K562 (cell line): ENCODE measurements around the gene ITPR1. TPM values are rescaled to one million over a fixed set of nuclear protein-coding genes. Genes with fewer than 3 reads are reported as not detected.

Source experiments
- ADNP ChIP-seq: fragments of 200-800 bp; sonication (Bioruptor generic); IDR thresholded peaks from 2 replicates; pipeline ENCODE4 v1.6.1; 2016; ENCODE audit warnings: missing genetic modification characterization, missing compliant biosample characterization
- CREB1 ChIP-seq, 2 experiments: sonication (generic) in 1 of 2; formaldehyde crosslinking in 1 of 2; IDR thresholded peaks; 2 replicates each; pipeline versions ENCODE4 v1.6.1 to v1.8.0; 2012 to 2022; ENCODE audit warnings: inconsistent platforms in 1 of 2, mild to moderate bottlenecking in 1 of 2, missing genetic modification reagents in 1 of 2, moderate library complexity in 1 of 2
- FUS ChIP-seq: fragments of 200-400 bp; formaldehyde crosslinking; optimal IDR thresholded peaks from 2 replicates; pipeline ENCODE3; 2017; ENCODE audit warnings: low read depth, low read length
- NR4A1 ChIP-seq, 2 experiments: fragments of 250-450 bp in 1 of 2; fragments of 450-650 bp in 1 of 2; sonication (Bioruptor Pico) in 1 of 2; IDR thresholded peaks; 2 replicates each; pipeline versions ENCODE4 v1.4.0 to v1.6.1; 2016 to 2020; ENCODE audit warnings: mild to moderate bottlenecking in 2 of 2, missing compliant biosample characterization in 1 of 2, missing genetic modification characterization in 1 of 2, moderate library complexity in 1 of 2
- PHB2 ChIP-seq: fragments of 450-650 bp; IDR thresholded peaks from 2 replicates; pipeline ENCODE4 v1.6.1; 2017; ENCODE audit warnings: low read depth
- SREBF2 ChIP-seq: sonication (generic); formaldehyde crosslinking; IDR thresholded peaks from 2 replicates; pipeline ENCODE4 v1.4.0; 2020; ENCODE audit warnings: mild to moderate bottlenecking, missing genetic modification reagents
- TBP ChIP-seq: optimal IDR thresholded peaks from 2 replicates; pipeline ENCODE3; 2011; ENCODE audit warnings: low read depth, low read length, improper control_type of control experiment
- TOE1 ChIP-seq, 2 experiments: fragments of 450-650 bp in 1 of 2; sonication (generic) in 1 of 2; formaldehyde crosslinking in 1 of 2; IDR thresholded peaks; 2 replicates each; pipeline versions ENCODE4 v1.7.1 to v1.8.0; 2016 to 2022; ENCODE audit warnings: borderline replicate concordance in 2 of 2, mild to moderate bottlenecking in 2 of 2, antibody characterized with exemption in 1 of 2, inconsistent platforms in 1 of 2, low read depth in 1 of 2, missing genetic modification reagents in 1 of 2, moderate library complexity in 1 of 2
- ZNF79 ChIP-seq: fragments of 250-450 bp; sonication (Bioruptor Pico); IDR thresholded peaks from 2 replicates; pipeline ENCODE4 v1.4.0; 2020; ENCODE audit warnings: low read depth, mild to moderate bottlenecking, moderate library complexity
- polyA plus RNA-seq, 8 experiments: library from polyadenylated mRNA; depleted of rRNA in 4 of 8; stranded (reverse) in 5 of 8; unstranded in 3 of 8; fragments of >200 nt; fragmentation: Nextera tagmentation in 2 of 8; fragmentation: Illumina TruSeq in 1 of 8; extraction: Ambion mirVana in 2 of 8; extraction: Trizol in 1 of 8; gene quantifications; 2 replicates each; pipeline versions ENCODE4 v1.2.1 to v1.2.3, GENCODE V29; 2011 to 2014; ENCODE audit warnings: inconsistent platforms in 1 of 8, missing spikeins in 1 of 8
- total RNA-seq, 7 experiments: library from RNA; depleted of rRNA in 6 of 7; stranded (reverse); fragments of >200 nt in 6 of 7; fragmentation: Illumina TruSeq in 2 of 7; extraction: Trizol in 2 of 7; gene quantifications; 2 replicates each; pipeline versions ENCODE4 v1.2.1 to v1.2.3, GENCODE V29; 2011 to 2021; ENCODE audit warnings: low replicate concordance in 1 of 7
- TF ChIP-seq, protein P1 (sequence below): fragments of 450-650 bp; IDR thresholded peaks from 2 replicates; pipeline ENCODE4 v1.6.1; 2017; ENCODE audit warnings: mild to moderate bottlenecking, moderate library complexity
- TF ChIP-seq, protein P2 (sequence below): fragments of 250-450 bp; sonication (Bioruptor Pico); IDR thresholded peaks from 2 replicates; pipeline ENCODE4 v1.5.0; 2021; ENCODE audit warnings: mild to moderate bottlenecking, borderline replicate concordance
- TF ChIP-seq, protein P3 (sequence below), 2 experiments: fragments of 450-650 bp; IDR thresholded peaks; 2 replicates each; pipeline ENCODE4 v1.6.1; 2016; ENCODE audit warnings: mild to moderate bottlenecking in 2 of 2, borderline replicate concordance in 1 of 2, low read depth in 1 of 2, moderate library complexity in 1 of 2

The ITPR1 gene
- total and polyA plus RNA-seq, 9 of the 15 experiments (the other 6 are each of a cell fraction or from before 2014, with no cell fraction given): 22.4 to 40.0 (median 27.4) TPM

DNA sequence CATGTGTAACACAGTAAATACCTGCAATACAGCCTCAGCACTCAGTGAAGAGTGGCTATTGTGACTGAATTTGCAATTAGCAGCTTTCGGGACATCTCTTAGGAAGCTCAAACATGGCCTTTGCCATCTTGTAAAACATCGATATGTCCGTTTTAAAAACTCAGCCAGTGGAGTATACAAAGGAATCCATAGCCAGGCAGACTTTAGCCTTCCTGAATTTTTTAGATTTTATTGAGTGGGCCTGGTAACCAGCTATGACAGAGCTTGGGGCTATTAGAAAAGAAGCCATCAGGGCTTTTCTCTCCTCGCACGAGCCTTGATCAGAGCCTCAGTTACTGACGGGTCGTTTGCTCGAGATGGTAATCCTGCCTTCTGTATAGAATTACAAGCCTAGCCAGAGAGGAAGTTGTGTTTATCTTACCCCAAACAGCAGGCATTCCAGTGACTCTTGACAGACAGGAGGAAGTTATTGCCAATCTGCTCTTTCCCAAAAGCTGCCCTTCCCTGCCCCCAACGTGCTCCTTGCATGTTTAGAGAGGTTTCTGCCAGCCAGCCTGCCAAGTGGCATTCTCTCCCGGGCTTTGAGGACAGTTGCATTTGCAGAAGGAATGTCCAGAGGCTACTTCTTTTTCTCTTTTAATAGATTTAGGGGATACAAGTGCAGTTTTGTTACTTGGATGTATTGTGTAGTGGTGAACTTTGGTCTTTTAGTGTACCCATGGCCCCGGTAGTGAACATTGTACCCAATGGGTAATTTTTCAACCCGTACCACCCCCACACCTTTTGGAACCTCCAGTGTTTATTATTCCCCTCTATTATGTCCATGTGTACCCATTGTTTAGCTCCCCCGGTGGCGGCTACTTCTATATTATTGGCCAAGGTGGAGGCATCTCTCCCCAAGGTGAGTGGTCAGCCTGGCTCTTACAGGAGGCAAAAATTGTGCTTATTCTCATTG, 40.6 kb downstream of the ITPR1 start (continued):
- TF ChIP-seq, protein P1, sequence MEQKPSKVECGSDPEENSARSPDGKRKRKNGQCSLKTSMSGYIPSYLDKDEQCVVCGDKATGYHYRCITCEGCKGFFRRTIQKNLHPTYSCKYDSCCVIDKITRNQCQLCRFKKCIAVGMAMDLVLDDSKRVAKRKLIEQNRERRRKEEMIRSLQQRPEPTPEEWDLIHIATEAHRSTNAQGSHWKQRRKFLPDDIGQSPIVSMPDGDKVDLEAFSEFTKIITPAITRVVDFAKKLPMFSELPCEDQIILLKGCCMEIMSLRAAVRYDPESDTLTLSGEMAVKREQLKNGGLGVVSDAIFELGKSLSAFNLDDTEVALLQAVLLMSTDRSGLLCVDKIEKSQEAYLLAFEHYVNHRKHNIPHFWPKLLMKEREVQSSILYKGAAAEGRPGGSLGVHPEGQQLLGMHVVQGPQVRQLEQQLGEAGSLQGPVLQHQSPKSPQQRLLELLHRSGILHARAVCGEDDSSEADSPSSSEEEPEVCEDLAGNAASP: no peak
- TF ChIP-seq PHB2 (peak; percentile 87), TOE1 (IDR thresholded peaks at IDR 0.05; ENCODE audit: borderline replicate concordance) (no peak), TOE1 (CRISPR knock-in tag; IDR thresholded peaks at IDR 0.05; ENCODE audit: borderline replicate concordance, low read depth) (no peak), SREBF2 (CRISPR knock-in tag) (no peak), NR4A1 (CRISPR knock-in tag; IDR thresholded peaks at IDR 0.05) (no peak), NR4A1 (tag; IDR thresholded peaks at IDR 0.05) (peak; percentile 78), TBP (no peak), FUS (no peak), ADNP (tag) (no peak), CREB1 (IDR thresholded peaks at IDR 0.05) (peak; percentile 66; the same call in 1 of the 2 replicates), CREB1 (CRISPR knock-in tag; IDR thresholded peaks at IDR 0.05) (no peak), ZNF79 (CRISPR knock-in tag) (no peak)
- TF ChIP-seq, protein P2, sequence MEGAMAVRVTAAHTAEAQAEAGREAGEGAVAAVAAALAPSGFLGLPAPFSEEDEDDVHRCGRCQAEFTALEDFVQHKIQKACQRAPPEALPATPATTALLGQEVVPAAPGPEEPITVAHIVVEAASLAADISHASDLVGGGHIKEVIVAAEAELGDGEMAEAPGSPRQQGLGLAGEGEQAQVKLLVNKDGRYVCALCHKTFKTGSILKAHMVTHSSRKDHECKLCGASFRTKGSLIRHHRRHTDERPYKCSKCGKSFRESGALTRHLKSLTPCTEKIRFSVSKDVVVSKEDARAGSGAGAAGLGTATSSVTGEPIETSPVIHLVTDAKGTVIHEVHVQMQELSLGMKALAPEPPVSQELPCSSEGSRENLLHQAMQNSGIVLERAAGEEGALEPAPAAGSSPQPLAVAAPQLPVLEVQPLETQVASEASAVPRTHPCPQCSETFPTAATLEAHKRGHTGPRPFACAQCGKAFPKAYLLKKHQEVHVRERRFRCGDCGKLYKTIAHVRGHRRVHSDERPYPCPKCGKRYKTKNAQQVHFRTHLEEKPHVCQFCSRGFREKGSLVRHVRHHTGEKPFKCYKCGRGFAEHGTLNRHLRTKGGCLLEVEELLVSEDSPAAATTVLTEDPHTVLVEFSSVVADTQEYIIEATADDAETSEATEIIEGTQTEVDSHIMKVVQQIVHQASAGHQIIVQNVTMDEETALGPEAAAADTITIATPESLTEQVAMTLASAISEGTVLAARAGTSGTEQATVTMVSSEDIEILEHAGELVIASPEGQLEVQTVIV (CRISPR knock-in tag): no peak
- TF ChIP-seq, protein P3, sequence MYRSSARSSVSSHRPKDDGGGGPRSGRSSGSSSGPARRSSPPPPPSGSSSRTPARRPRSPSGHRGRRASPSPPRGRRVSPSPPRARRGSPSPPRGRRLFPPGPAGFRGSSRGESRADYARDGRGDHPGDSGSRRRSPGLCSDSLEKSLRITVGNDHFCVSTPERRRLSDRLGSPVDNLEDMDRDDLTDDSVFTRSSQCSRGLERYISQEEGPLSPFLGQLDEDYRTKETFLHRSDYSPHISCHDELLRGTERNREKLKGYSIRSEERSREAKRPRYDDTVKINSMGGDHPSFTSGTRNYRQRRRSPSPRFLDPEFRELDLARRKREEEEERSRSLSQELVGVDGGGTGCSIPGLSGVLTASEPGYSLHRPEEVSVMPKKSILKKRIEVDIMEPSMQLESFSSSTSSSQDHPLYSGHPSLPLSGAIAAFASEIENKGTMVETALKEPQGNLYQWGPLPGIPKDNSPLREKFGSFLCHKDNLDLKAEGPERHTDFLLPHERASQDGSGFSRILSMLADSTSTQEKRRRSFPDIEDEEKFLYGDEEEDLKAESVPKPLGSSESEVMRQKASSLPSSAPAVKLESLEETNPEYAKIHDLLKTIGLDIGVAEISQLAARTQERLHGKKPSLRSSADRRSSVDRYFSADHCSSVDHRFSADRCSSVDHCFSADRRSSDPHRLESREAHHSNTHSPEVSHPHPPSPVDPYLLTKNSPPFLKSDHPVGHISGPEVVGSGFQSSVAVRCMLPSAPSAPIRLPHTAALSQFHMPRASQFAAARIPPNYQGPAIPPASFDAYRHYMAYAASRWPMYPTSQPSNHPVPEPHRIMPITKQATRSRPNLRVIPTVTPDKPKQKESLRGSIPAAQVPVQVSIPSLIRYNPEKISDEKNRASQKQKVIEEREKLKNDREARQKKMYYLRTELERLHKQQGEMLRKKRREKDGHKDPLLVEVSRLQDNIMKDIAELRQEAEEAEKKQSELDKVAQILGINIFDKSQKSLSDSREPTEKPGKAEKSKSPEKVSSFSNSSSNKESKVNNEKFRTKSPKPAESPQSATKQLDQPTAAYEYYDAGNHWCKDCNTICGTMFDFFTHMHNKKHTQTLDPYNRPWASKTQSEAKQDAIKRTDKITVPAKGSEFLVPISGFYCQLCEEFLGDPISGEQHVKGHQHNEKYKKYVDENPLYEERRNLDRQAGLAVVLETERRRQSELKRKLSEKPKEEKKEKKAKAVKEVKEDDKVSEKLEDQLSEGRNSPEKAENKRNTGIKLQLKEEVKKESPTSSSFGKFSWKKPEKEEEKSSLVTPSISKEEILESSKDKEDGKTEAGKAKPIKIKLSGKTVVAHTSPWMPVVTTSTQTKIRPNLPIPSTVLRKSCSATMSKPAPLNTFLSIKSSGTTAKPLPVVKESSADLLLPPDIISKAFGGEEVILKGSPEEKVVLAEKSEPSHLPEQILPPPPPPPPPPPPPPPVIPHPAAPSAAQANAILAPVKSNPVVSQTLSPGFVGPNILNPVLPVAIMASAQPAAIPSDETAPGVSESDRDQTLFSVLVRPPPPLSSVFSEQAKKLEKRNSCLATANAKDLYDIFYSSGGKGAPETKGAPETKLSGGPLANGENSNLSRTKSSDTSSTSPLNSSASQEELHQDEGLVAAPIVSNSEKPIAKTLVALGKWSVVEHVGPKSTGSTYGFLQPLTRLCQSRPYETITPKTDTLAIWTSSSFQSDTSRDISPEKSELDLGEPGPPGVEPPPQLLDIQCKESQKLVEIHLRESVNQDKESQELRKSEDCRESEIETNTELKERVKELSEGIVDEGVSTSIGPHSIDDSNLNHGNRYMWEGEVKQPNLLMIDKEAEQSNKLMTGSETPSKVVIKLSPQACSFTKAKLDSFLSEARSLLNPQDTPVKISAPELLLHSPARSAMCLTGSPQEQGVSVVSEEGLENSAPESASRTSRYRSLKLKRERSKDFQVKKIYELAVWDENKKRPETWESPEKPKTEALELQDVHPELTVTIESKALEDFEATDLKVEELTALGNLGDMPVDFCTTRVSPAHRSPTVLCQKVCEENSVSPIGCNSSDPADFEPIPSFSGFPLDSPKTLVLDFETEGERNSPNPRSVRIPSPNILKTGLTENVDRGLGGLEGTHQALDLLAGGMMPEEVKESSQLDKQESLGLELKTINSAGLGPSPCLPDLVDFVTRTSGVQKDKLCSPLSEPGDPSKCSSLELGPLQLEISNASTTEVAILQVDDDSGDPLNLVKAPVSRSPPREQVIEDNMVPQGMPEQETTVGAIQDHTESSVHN (IDR thresholded peaks at IDR 0.05; ENCODE audit: borderline replicate concordance in 1 of 2, low read depth in 1 of 2): peak in 1 of 2 experiments; percentile 51; a peak in 1 of 4 replicates
